HG03460 (cell line): ENCODE data around the gene DLG1.
"Not testable (repeated sequence)": the region's sequence is repeated elsewhere in the genome, so short reads cannot be mapped to it uniquely, and the experiment has no call there.

ENCODE experiments used
- ATAC-seq: cut with Tn5 transposase; IDR thresholded peaks from one replicate; pipeline ENCODE4 v1.9.1; 2021; ENCODE audit not compliant: unreplicated experiment

Gene DLG1

DNA sequence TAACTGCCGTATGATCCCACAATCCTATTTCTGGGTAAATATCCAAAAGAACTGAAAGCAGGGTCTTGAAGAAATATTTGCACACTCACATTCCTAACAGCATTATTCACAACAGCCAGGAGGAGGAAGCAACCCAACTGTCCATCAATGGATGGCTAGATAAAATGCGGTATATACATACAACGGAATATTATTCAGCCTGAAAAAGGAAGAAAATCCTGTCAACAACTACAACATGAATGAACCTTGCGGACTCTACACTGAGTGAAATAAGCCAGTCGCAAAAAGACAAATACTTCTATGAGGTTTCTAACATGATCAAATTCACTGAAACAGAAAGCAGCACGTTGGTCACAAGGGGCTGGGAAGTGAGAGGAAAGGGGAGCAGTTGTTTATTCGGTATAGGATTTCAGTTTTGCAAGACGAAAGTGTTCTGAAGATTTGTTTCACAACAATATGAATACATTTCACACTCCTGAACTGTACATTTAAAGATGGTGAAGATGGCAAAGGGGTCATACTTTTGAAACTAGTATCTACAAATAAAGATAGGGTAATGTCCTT is 6.2 kb downstream of the DLG1 start:
- no peak for ATAC-seq

DNA sequence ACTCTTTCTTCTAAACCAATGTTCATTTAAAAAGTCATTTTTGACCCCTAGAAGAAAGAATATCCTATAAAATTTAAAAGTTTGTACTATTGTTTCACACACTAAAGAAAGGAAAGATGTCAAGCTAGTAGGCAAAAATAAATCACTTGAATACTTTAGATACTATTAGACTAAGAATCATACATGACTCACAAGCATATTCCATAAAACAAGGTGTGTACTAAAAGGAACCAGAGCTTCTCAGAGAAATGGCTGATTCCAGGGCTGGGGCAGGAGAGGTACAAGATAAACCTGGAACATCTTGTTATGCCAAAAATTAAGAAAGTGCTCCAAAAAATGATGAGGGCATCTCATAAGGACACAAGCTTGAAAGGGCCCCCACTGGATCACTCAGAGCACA is 8.7 kb downstream of the DLG1 start:
- no peak for ATAC-seq

DNA sequence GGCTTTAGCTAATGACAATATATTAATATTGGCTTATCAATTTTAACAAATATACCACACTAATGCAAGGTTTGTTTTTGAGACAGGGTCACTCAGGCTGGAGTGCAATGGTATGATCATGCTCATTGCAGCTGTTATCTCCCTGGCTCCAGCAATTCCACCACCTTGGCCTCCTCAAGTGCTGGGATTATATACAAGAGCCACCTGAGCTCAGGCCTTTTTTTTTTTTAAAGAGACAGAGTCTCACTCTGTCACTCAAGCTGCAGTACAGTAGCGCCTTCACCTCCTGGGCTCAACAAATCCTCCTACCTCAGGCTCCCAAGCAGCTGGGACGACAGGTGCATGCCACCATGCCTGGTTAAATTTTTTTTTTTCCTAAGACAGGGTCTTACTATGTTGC is 11.7 kb downstream of the DLG1 start:
- ATAC-seq, result no peak

DNA sequence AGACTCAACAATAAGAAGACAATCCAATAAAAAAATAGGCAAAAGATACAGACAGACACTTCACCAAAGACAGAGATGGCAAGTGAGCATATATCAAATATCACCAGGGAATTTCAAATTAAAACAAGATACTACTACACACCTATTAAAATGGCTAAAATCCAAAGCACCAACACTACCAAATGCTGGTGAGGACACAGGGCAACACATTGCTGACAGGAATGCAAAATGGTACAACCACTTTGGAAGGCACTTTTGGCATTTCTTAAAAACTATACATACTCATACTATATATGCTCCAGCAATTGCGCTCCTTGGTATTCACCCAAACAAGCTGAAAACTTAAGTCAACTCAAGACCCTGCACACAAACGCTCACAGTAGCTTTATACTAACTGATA is 12.9 kb downstream of the DLG1 start:
- ATAC-seq, result no peak

DNA sequence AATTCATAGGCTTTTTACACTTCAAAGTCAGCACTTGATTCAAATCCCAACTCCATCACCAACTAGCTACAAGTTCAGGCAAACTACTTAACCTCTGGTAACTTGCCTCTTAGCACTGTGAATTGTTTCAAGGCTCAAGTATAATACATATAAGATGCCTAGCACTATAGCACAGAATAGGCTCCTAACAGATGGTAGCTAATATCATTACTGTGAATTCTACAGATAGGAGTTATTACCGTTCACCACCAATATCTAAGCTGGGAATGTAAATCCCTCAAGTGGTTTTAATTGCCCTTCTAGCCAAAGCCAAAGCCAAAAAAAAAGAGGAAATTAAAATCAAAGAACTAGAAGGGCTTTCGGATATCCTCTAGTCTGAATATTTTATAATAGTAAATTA is 15.4 kb downstream of the DLG1 start:
- no peak for ATAC-seq

DNA sequence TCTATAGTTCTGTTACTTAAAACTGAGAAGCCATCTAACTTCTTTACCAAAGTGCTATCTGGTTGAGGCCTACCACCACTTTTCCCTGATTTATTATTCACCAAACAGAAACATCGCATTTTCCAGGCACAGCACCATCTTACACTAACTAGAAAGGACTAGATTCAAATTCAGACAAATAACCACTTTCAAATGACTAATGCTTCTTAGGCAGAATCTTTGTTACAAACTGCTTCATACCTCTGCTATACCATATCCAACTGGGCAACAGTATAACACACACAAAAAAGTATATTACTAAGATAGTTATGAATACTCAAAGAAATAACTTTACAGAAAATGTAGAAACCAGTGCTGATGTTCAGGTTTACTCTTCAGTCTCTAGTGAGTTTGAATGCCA is 16.6 kb downstream of the DLG1 start:
- ATAC-seq, result no peak

DNA sequence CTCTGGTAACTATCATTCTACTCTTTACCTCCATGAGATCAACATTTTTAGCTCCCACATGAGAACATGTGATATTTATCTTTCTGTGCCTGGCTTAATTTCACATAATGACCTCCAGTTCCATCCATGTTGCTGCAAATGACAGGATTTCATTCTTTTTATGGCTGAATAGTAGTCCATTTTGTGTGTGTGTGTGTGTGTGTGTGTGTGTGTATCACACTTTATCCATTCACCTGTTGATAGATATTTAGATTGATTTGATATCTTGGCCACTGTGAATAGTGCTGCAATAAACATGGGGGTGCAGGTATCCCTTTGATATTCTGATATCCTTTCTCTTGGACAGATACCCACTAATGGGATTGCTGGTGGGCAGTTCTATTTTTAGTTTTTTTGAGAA is 18.3 kb downstream of the DLG1 start:
- ATAC-seq, result no peak

DNA sequence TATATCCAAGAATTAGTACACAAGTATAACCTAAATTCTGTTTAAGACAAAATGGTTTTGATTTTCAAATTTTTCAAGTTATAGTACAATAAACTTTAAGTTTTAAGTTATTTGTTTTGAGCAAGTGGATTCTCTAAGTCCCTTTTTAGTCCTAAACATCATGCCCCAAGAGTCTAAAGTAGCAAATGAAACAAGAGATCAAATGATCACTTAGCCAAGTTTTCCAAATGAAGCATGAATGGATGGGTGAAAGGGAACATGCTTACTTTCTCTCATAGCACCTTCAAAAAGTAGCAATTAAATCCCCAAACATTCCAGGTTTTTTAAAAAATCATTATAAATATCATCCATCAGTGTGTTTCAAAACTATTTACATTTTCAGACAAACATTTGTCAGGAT is 19.5 kb downstream of the DLG1 start:
- no peak for ATAC-seq

DNA sequence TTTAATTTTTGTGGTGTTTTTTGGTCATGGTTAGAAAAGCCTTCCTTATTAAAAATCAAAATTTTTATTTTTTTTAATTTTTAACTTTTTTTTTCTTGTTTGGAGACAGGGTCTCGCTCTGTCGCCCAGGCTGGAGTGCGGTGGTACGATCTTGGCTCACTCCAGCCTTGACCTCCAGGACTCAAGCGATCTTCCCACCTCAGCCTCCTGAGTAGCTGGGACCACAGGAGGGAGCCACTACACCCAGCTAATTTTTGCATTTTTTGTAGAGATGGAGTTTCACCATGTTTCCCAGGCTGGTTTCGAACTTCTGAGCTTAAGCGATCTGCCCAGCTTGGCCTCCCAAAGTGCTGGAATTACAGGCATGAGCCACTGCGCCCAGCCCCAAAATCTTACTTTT is 21.6 kb downstream of the DLG1 start:
- ATAC-seq, result not testable (repeated sequence)

DNA sequence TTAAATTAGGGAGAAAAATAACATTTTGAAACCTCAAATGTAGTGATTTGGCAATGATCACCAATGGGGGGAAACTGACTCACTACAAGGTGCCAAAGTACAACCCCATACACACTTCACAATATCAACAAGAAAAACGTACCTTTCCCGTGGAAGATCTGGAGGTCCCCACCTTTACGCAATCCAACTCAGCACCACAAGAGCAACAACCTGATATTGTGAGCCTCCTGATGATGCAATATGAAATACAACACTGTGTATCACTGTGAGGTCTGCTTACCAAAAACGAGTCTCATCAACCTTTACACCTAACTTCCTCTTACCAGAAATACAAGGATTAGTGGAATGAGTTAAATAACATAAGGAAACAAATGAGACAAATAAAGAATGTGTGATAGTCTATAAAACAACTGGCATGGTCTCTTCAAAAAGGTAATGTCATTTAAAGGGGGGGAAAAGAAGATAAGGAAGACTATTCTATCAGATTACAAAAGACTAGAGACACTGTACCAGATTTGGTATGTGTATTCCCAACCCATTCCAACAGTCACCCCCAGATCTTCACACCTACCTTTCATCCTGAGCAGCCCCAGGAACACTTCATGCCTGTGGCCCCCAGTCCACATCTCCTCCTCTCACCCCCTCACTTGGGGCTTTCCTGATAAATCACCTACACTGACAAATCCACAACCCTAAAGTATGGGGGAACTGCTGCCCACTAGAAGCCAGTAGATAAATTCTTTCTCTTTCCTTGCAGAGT is 27.7 kb downstream of the DLG1 start:
- no peak for ATAC-seq

DNA sequence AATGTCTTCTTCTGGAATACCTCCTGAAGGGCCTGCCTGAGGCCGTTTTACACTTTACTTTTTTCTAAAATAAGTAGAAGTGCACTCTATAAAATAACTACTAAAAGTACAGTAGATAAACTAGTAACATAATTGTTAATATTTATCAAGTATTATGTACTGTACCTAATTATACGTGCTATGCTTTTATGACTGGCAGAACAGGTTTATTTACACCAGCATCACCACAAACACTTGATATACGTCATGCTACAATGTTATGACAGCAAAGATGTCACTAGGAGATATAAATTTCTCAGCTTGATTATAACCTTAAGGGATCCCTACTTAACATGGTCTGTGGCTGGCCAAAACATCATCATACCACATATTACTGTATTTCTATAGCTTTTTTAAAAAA is 29.4 kb downstream of the DLG1 start:
- ATAC-seq, result no peak

DNA sequence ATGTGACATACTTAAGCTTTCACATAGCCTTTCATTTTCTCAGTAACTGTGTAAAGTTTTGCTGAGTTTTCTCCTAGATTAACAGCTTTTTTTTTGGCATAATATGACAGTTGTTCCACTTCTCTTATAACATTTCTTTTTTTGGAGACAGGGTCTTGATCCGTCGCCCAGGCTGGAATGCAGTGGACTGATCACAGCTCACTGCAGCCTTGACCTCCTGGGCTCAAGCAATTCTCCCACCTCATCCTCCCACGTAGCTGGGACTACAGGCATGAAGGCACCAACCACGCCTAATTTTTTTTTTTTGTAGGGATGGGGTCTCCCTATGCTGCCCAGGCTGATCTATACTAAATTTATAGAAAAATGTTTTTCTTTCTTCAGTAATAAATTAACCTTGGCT is 30.1 kb downstream of the DLG1 start:
- ATAC-seq, result no peak

DNA sequence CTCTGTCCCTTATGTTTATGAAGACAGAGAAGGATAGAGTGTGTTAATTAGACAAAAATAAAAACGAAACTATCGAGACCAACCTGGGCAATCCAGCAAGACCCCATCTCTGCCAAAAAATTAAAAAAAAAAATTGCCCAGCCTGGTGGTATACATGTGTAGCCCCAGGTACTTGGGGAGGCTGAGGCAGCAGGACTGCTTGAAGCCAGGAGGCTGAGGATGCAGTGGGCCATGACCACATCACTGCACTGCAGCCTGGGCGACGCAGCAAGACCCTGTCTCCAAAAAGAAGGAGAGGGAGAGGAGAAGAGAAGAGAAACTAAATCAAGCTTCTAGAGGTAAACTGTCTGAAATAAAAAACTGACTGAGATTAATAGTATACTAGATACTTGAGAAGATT is 32.1 kb downstream of the DLG1 start:
- ATAC-seq, result no peak

DNA sequence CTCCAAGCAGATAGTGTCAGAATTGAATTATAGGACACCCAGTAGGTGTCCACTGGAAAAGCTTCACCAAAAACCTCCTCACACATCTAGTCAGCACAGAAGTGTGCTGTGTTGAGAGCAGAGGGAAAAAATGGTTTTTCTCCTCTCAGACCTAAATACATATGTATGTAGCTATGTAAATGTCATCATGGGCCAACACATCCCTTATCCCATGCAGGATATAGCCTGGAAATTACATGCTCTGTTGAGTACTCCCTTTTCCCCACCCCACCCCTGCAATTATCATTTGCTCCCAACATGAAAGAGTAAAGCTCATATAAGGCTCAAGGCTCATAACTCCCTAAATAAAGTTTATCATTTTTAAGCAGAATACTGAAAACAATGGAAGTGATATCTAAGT is 35.7 kb downstream of the DLG1 start:
- ATAC-seq, result no peak

DNA sequence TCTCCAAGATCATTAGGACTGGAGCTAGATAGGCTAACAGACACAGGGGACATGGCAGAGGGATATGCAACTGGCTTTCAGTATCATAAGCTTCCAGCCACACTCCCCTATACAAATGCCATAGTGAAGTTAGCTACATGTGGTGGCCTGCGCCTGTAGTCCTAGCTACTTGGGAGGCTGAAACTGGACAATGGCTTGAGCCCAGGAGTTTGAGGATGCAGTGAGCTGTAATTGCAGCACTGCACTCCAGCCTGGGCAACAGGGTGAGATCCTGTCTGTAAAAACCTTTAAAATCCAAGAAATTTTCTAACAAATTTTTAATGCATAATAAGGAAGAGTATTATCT is 37.3 kb downstream of the DLG1 start:
- ATAC-seq, result no peak

DNA sequence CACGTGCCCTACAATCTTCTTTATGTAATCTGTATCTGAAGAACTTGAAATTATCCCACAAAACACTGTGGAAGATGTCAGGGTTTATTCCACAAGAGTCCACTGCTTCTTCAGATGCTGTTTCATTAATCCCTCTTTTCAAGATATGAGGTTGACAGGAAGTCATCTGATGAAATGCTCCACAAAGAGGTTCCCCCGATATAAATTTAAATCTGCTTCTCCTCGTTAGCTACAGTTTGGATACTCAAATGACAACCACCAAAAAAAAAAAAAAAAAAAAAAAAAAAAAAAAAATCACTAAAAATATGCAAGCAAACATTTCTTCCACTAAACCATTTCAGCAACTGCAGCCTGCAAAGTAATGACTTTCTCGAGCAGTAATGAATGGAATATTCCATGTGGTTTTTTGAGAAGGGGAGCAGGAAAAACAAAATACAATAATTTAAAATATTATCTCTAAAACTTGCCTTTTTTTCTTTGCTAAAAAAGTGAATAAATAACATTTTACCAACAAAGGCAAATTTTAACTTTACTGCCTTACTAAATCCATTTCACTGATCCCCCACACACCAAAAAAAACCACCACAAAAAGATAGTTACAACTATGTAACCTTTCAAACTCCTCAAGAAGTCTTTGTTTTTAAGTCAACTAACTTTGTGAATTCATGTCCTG is 37.8 kb downstream of the DLG1 start:
- no peak for ATAC-seq

DNA sequence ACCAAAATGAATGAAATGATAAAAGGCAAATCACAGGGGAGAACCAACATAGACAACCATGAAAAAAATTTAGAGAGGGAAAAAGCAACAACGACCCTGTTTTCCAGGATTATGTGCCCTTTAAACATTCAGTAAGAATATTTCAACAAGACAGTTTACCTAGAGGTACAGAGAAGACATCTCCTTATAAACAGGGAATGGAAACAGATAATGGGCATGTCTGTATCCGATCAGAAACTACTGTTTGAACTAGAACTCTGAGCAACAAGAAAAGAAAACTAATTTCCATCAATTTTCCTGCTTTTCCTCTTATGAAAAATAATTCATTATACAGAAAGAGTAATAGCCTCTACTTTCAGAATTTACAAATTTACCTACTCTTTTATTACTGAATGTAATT is 39.3 kb downstream of the DLG1 start:
- ATAC-seq, result no peak

DNA sequence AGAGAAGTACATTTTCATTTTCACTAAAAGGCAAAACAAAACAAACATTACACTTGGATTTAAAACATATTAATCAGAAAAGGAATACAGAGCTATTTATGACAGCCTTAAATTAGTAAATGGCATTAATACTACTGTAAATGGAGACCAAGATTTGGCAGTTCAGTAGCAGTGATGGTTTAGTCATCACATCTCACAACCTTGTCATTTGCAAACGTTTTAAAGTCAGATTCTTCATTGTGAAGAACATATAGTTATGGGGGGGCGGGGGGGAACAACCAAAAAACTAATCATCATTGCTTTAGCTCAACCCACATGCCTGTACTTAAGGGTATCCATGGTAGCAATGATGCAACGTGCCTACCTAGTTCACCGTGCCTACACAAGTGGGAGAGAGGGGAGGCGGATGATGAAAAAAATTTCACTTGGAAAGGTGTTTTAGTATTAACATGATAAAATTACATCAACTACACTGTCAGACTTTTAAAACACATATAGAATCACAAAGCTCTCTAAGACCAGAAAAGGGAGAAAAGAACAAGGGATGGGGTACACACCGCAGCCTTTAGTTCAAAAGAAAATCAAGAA is 40.1 kb downstream of the DLG1 start:
- no peak for ATAC-seq

DNA sequence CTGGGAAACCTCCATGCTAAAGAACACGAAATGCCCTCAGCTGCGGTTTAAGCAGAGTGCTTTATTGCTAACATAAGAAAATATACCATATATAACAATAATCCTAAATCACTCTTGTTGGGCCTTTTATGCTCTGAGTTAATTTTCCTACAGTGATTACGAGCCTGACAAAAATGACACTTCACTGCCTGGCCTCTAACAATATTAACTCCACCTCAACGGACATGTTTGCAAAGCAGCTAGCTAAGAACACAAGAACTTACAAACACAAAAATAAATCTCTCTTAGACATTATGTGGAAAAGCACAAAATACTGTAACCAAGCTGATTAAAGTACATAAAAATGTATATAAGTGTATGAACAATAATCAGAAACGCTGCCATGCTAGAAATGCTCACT is 40.7 kb downstream of the DLG1 start:
- no peak for ATAC-seq

DNA sequence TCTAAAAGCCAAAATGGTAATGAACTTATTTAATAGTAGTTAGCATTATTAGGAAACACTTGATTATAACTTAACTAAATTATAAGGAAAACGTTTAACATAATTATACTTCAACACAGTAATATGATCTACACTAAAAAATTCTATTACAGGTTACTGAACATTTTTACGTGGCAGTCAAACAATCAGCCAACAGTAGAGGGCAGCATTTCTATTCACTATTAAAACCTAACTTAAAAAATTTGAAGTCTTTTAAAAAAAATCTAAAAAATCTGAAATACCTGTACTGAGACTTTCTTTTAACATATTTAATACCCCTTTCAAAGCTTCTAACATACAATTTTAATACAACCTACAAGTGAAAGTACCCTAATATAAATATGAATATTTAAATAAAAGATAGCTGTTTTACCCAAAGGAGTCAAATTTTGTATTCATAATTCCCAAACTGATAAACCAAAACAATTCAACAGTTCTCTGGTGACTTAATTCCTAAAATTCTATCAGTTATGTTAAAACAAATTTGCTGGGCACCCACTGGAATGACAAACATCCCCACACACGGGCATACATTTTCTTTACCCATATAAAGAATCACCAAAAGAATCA is 41.5 kb downstream of the DLG1 start:
- ATAC-seq, result no peak

DNA sequence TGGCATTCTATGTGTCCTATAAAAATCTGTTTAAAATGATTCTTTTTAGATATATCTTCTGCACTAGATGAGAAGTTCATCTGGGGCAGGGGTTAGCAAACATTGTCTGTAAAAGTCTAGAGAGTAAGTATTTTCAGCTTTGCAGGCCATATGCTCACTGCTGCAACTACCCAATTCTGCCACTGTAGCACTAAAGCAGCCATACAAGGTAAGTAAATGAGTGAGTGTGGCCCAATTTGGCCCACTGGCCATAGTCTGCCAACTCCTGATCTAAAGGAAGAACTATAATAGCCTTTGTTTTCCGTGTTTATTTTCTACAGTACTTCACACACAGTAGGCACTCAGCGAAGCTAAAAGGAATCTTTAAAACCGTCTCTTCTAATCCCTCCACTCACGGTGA is 42.3 kb downstream of the DLG1 start:
- ATAC-seq, result no peak
